Tibial nerve (tissue), 3 donors: ENCODE data around the gene LHX2.

Experiments used
- POLR2A ChIP-seq, 2 donors: fragments of 450-650 bp; IDR thresholded peaks; one replicate each; pipeline ENCODE4 v1.6.1; 2017; ENCODE audit warnings: antibody characterized with exemption in 2 of 2, mild to moderate bottlenecking in 2 of 2, moderate library complexity in 2 of 2
- TF ChIP-seq, protein P1 (sequence below), 5 experiments: fragments of 200-600 bp in 3 of 5; fragments of 450-650 bp in 2 of 5; sonication (generic) in 3 of 5; IDR thresholded peaks; one replicate each; pipeline ENCODE4 v1.5.1; 2016 to 2019; ENCODE audit warnings: antibody characterized with exemption in 5 of 5, mild to moderate bottlenecking in 3 of 5, moderate library complexity in 2 of 5

GRCh38 chr9:124075761-124076160 is 64.2 kb downstream of the LHX2 start:
- TF ChIP-seq, protein P1, sequence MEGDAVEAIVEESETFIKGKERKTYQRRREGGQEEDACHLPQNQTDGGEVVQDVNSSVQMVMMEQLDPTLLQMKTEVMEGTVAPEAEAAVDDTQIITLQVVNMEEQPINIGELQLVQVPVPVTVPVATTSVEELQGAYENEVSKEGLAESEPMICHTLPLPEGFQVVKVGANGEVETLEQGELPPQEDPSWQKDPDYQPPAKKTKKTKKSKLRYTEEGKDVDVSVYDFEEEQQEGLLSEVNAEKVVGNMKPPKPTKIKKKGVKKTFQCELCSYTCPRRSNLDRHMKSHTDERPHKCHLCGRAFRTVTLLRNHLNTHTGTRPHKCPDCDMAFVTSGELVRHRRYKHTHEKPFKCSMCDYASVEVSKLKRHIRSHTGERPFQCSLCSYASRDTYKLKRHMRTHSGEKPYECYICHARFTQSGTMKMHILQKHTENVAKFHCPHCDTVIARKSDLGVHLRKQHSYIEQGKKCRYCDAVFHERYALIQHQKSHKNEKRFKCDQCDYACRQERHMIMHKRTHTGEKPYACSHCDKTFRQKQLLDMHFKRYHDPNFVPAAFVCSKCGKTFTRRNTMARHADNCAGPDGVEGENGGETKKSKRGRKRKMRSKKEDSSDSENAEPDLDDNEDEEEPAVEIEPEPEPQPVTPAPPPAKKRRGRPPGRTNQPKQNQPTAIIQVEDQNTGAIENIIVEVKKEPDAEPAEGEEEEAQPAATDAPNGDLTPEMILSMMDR (IDR thresholded peaks at IDR 0.05) = no peak
- TF ChIP-seq POLR2A (IDR thresholded peaks at IDR 0.05) = no peak
